Thoracic aorta (tissue), 2 donors: Measurements from ENCODE around the gene RNF146. TPM values are rescaled to one million over a fixed set of nuclear protein-coding genes. Genes with fewer than 3 reads are reported as not detected.

Experiments
- ATAC-seq: fragments of 150-250 bp; one replicate; pipeline ENCODE4 v1.8.0; 2017; ENCODE audit warnings: low read depth; ENCODE audit not compliant: insufficient number of reproducible peaks, low FRiP score
- DNase-seq: peaks from one replicate; pipeline ENCODE4 v3.0.0-alpha.2; 2020; ENCODE audit warnings: low spot score
- H3K27ac ChIP-seq, 2 donors: fragments of 200-600 bp; sonication (generic); 1 replicate in 1 of 2; 2 replicates in 1 of 2; pipeline ENCODE4 v1.5.1; 2016; ENCODE audit warnings: mild to moderate bottlenecking in 2 of 2, moderate library complexity in 2 of 2
- H3K27me3 ChIP-seq: fragments of 200-600 bp; sonication (generic); replicated peaks from 2 replicates; pipeline ENCODE4 v1.6.0; 2016; ENCODE audit warnings: mild to moderate bottlenecking; ENCODE audit not compliant: insufficient read depth
- H3K36me3 ChIP-seq: fragments of 200-600 bp; sonication (generic); one replicate; pipeline ENCODE4 v1.5.1; 2016
- H3K4me1 ChIP-seq, 2 donors: fragments of 200-600 bp; sonication (generic); 1 replicate in 1 of 2; 2 replicates in 1 of 2; pipeline versions ENCODE4 v1.5.1 to v1.6.0; 2016; ENCODE audit warnings: low read depth in 2 of 2, mild to moderate bottlenecking in 1 of 2; ENCODE audit not compliant: control insufficient read depth in 1 of 2
- H3K4me3 ChIP-seq: fragments of 200-600 bp; sonication (generic); 2 replicates; pipeline ENCODE4 v1.5.1; 2016; ENCODE audit warnings: mild to moderate bottlenecking
- H3K9me3 ChIP-seq: fragments of 200-600 bp; sonication (generic); 2 replicates; pipeline ENCODE4 v1.5.1; 2016
- CTCF ChIP-seq: fragments of 200-600 bp; sonication (generic); IDR thresholded peaks from one replicate; pipeline ENCODE4 v1.5.1; 2019; ENCODE audit warnings: antibody characterized with exemption
- total RNA-seq, 2 donors: library from RNA; depleted of rRNA; stranded (reverse); fragments of >200 nt; gene quantifications; one replicate each; pipeline versions ENCODE4 v1.1.0 to v1.2.3, GENCODE V29; 2016

RNF146 gene
- total RNA-seq, 2 donors from 2014 or later, result 37.6 to 79.6 TPM

GRCh38 chr6:127299522-127300240 is 33.0 kb downstream of the RNF146 start:
- Histone ChIP-seq H3K36me3 (no peaks in the 10 kb centered on the region), H3K4me1 (peaks cover 21 to 33% of the 10 kb centered on the region in 2 donors), H3K9me3 (no peaks in the 10 kb centered on the region), H3K27ac (peak overlapping the region in 1 of 2 donors; percentile 23), H3K4me3 (no peak overlapping the region), H3K27me3 (no peaks in the 10 kb centered on the region)
- TF ChIP-seq CTCF, result no peak
- ATAC-seq (no peak), DNase-seq (no peak)

- peak overlapping the region; percentile 23 to 42 for H3K27ac ChIP-seq
- H3K9me3 ChIP-seq, result no peaks in the 10 kb centered on the region
- H3K4me1 ChIP-seq, result peaks cover 21 to 33% of the 10 kb centered on the region in 2 donors
- H3K4me3 ChIP-seq, result no peak overlapping the region
- no peaks in the 10 kb centered on the region for H3K36me3 ChIP-seq
- H3K27me3 ChIP-seq, result no peaks in the 10 kb centered on the region
- no peak for ATAC-seq
- no peak for DNase-seq
- no peak for TF ChIP-seq CTCF
Observed at GRCh38 chr6:127300411-127300810, 33.7 kb downstream of the RNF146 start.

- ATAC-seq (peak; percentile 21), DNase-seq (no peak)
- Histone ChIP-seq H3K4me1 (peaks cover 21 to 33% of the 10 kb centered on the region in 2 donors), H3K27me3 (no peaks in the 10 kb centered on the region), H3K36me3 (no peaks in the 10 kb centered on the region), H3K27ac (peak overlapping the region in 1 of 2 donors; percentile 57), H3K4me3 (peak overlapping the region; percentile 18), H3K9me3 (no peaks in the 10 kb centered on the region)
- TF ChIP-seq CTCF, result no peak
Observed at GRCh38 chr6:127301199-127301700, 34.6 kb downstream of the RNF146 start.

GRCh38 chr6:127302728-127303660 is 36.3 kb downstream of the RNF146 start:
- Histone ChIP-seq H3K27ac (no peak overlapping the region), H3K9me3 (peaks cover 3% of the 10 kb centered on the region), H3K27me3 (no peaks in the 10 kb centered on the region), H3K36me3 (no peaks in the 10 kb centered on the region), H3K4me3 (no peak overlapping the region), H3K4me1 (peaks cover 21 to 33% of the 10 kb centered on the region in 2 donors)
- ATAC-seq (no peak), DNase-seq (no peak)
- TF ChIP-seq CTCF, result peak; percentile 58

GRCh38 chr6:127303917-127304316 is 37.3 kb downstream of the RNF146 start:
- H3K9me3 ChIP-seq, result peaks cover 5% of the 10 kb centered on the region
- TF ChIP-seq CTCF, result no peak
- no peak for DNase-seq
- H3K4me1 ChIP-seq, result peaks cover 21 to 33% of the 10 kb centered on the region in 2 donors
- H3K4me3 ChIP-seq, result no peak overlapping the region
- ATAC-seq, result no peak
- no peak overlapping the region for H3K27ac ChIP-seq
- no peaks in the 10 kb centered on the region for H3K36me3 ChIP-seq
- no peaks in the 10 kb centered on the region for H3K27me3 ChIP-seq
